Measurements from ENCODE around the gene PCDHB16.
"Not testable (repeated sequence)": the region's sequence is repeated elsewhere in the genome, so short reads cannot be mapped to it uniquely, and the experiment has no call there.

Gene PCDHB16

GRCh38 chr5:141182248-141182647, at the start of gene PCDHB16:
Gene PCDHB16, plus strand, starts transcription at chr5:141182387. Its CDS starts 173 bp downstream, at chr5:141182560.
- DNase-seq = no peak

GRCh38 chr5:141135030-141135717, 47.0 kb upstream of the PCDHB16 start, which contains the start of gene PCDHB5:
Gene PCDHB5, plus strand, starts transcription at chr5:141135206. Its CDS starts 229 bp downstream, at chr5:141135435.
- DNase-seq = peak; percentile 66

GRCh38 chr5:141135718-141136266, 46.4 kb upstream of the PCDHB16 start:
- no peak for DNase-seq

- DNase-seq = not testable (repeated sequence)
Measured at GRCh38 chr5:141137346-141137745, 44.8 kb upstream of the PCDHB16 start.

DNA sequence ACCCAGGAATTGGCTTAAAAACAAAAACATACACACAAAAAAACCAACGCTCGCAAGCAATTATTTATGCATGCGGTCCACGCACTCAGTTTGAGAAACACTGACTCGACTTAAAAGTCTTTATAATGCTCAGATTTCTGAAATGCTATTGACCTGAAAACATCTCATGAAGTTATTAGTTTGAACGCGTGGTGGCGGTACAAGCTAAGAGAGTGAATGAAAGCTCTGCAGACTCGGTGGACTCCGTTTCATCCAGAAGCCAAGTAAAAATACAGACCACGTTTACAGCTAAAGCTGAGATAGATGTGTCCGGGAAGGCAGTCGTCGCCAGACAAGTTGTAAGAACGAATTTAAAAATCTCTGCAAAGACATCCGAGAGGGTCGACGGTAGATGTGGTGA, 32.4 kb upstream of the PCDHB16 start, which contains the start of gene PCDHB6:
PCDHB6 (plus strand) TSS at position 246 of the 400 bp plus-strand sequence. CDS start 201 bp downstream, outside the sequence.
- DNase-seq = no peak

- DNase-seq = no peak
Measured at GRCh38 chr5:141150224-141150992, 31.8 kb upstream of the PCDHB16 start.

- no peak for DNase-seq
Measured at GRCh38 chr5:141150993-141151325, 31.2 kb upstream of the PCDHB16 start.

DNA sequence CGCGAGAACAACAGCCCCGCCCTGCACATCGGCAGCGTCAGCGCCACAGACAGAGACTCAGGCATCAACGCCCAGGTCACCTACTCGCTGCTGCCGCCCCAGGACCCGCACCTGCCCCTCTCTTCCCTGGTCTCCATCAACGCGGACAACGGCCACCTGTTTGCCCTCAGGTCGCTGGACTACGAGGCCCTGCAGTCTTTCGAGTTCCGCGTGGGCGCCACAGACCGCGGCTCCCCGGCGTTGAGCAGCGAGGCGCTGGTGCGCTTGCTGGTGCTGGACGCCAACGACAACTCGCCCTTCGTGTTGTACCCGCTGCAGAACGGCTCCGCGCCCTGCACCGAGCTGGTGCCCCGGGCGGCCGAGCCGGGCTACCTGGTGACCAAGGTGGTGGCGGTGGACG, 30.6 kb upstream of the PCDHB16 start:
- not testable (repeated sequence) for DNase-seq

GRCh38 chr5:141152096-141152495, 30.1 kb upstream of the PCDHB16 start:
- not testable (repeated sequence) for DNase-seq

- no peak for DNase-seq
Measured at GRCh38 chr5:141155540-141156374, 26.4 kb upstream of the PCDHB16 start.

DNA sequence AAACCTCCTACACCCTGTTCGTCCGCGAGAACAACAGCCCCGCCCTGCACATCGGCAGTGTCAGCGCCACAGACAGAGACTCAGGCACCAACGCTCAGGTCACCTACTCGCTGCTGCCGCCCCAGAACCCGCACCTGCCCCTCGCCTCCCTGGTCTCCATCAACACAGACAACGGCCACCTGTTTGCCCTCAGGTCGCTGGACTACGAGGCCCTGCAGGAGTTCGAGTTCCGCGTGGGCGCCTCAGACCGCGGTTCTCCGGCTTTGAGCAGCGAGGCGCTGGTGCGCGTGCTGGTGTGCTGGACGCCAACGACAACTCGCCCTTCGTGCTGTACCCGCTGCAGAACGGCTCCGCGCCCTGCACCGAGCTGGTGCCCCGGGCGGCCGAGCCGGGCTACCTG, 24.8 kb upstream of the PCDHB16 start:
- DNase-seq = not testable (repeated sequence)

DNA sequence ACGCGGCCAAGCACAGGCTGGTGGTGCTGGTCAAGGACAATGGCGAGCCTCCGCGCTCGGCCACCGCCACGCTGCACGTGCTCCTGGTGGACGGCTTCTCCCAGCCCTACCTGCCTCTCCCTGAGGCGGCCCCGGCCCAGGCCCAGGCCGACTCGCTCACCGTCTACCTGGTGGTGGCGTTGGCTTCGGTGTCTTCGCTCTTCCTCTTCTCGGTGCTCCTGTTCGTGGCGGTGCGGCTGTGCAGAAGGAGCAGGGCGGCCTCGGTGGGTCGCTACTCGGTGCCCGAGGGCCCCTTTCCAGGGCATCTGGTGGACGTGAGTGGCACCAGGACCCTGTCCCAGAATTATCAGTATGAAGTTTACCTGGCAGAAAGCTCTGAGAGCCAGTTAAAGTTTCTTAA, 24.3 kb upstream of the PCDHB16 start:
- DNase-seq = not testable (repeated sequence)

GRCh38 chr5:141172381-141173204, 9.6 kb upstream of the PCDHB16 start, which contains the start of gene PCDHB7:
Gene PCDHB7, plus strand, starts transcription at chr5:141172644. Its CDS starts 192 bp downstream, at chr5:141172836.
- no peak for DNase-seq

GRCh38 chr5:141174291-141175104, 7.7 kb upstream of the PCDHB16 start:
- DNase-seq = not testable (repeated sequence)

DNA sequence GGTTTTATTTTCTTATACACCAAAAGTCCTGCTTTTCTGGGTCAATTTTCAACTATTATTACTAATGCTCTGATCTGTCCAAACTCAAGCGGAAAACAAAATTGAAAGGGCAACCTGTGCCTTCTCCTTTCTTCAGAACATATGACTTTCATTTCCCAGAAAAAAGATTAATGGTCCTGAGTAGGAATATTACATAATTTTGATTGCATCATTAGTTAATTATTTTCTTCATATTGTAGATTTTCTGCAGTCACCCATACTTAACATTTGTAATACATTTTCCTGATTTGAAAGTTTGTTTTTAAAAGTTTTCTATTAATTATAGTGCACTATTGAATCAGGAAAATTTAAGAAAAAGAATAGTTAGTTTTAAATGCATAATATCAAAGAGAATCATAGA, 6.3 kb upstream of the PCDHB16 start:
- no peak for DNase-seq

GRCh38 chr5:141177577-141178191, 4.5 kb upstream of the PCDHB16 start, which contains the start of gene PCDHB8:
Gene PCDHB8, plus strand, starts transcription at chr5:141177790. Its CDS starts 245 bp downstream, at chr5:141178035.
- DNase-seq = not testable (repeated sequence)

DNA sequence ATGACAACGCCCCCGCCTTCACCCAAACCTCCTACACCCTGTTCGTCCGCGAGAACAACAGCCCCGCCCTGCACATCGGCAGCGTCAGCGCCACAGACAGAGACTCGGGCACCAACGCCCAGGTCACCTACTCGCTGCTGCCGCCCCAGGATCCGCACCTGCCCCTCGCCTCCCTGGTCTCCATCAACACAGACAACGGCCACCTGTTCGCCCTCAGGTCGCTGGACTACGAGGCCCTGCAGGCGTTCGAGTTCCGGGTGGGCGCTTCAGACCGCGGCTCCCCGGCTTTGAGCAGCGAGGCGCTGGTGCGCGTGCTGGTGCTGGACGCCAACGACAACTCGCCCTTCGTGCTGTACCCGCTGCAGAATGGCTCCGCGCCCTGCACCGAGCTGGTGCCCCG, 2.8 kb upstream of the PCDHB16 start:
- not testable (repeated sequence) for DNase-seq

GRCh38 chr5:141179876-141180275, 2.3 kb upstream of the PCDHB16 start:
- not testable (repeated sequence) for DNase-seq

GRCh38 chr5:141180313-141180712, 1.9 kb upstream of the PCDHB16 start:
- DNase-seq = no peak
